H9 (cell line): Measurements from ENCODE around the gene MS4A15. TPM values are rescaled to one million over a fixed set of nuclear protein-coding genes. Genes with fewer than 3 reads are reported as not detected.

Experiments used
- DNase-seq: peaks from one replicate; pipeline ENCODE4 v3.0.0-alpha.2; 2017
- H2AFZ ChIP-seq: one replicate; pipeline ENCODE4 v1.6.1; 2013; ENCODE audit warnings: mild to moderate bottlenecking, low read length, control low read depth, moderate library complexity
- H2AK5ac ChIP-seq: 2 replicates; pipeline ENCODE4 v1.6.1; 2013; ENCODE audit warnings: low read length, control low read depth, mixed read lengths; ENCODE audit not compliant: insufficient read length
- H2BK120ac ChIP-seq: one replicate; pipeline ENCODE4 v1.6.1; 2013; ENCODE audit warnings: low read depth, mild to moderate bottlenecking, low read length, control low read depth, inconsistent platforms; ENCODE audit not compliant: poor library complexity, severe bottlenecking
- H2BK12ac ChIP-seq: 2 replicates; pipeline ENCODE4 v1.6.1; 2013; ENCODE audit warnings: low read length, control low read depth, mixed read lengths, low read depth; ENCODE audit not compliant: insufficient read length
- H2BK15ac ChIP-seq: 2 replicates; pipeline ENCODE4 v1.6.1; 2013; ENCODE audit warnings: low read depth, low read length, control low read depth
- H2BK20ac ChIP-seq: one replicate; pipeline ENCODE4 v1.6.1; 2013; ENCODE audit warnings: low read depth, mild to moderate bottlenecking, low read length, control low read depth, inconsistent platforms; ENCODE audit not compliant: poor library complexity, severe bottlenecking
- H2BK5ac ChIP-seq: 2 replicates; pipeline ENCODE4 v1.6.1; 2013; ENCODE audit warnings: low read length, control low read depth, mixed read lengths; ENCODE audit not compliant: insufficient read length
- H3K14ac ChIP-seq: 2 replicates; pipeline ENCODE4 v1.6.1; 2013; ENCODE audit warnings: low read length, control low read depth; ENCODE audit not compliant: insufficient read depth
- H3K18ac ChIP-seq: 2 replicates; pipeline ENCODE4 v1.6.1; 2013; ENCODE audit warnings: low read depth, mild to moderate bottlenecking, mixed read lengths, low read length, control low read depth; ENCODE audit not compliant: insufficient read length
- H3K23ac ChIP-seq: 2 replicates; pipeline ENCODE4 v1.6.1; 2013; ENCODE audit warnings: low read length, control low read depth, mixed read lengths, low read depth; ENCODE audit not compliant: insufficient read length
- H3K23me2 ChIP-seq: 2 replicates; pipeline ENCODE4 v1.6.1; 2013; ENCODE audit warnings: low read depth, mild to moderate bottlenecking, mixed read lengths, low read length, control low read depth; ENCODE audit not compliant: insufficient read length, poor library complexity, severe bottlenecking
- H3K27ac ChIP-seq: 2 replicates; pipeline ENCODE4 v1.5.1; 2013; ENCODE audit warnings: low read length, control low read depth, mixed read lengths, low read depth; ENCODE audit not compliant: insufficient read length
- H3K27me3 ChIP-seq: 2 replicates; pipeline ENCODE4 v1.6.1; 2013; ENCODE audit warnings: low read length, control low read depth, inconsistent platforms; ENCODE audit not compliant: insufficient read depth
- H3K4ac ChIP-seq: 2 replicates; pipeline ENCODE4 v1.6.1; 2013; ENCODE audit warnings: low read depth, mild to moderate bottlenecking, control low read depth, inconsistent platforms, low read length, moderate library complexity
- H3K4me1 ChIP-seq: 2 replicates; pipeline ENCODE4 v1.6.1; 2013; ENCODE audit warnings: low read length, control low read depth, inconsistent platforms; ENCODE audit not compliant: insufficient read depth
- H3K4me2 ChIP-seq: 2 replicates; pipeline ENCODE4 v1.6.1; 2013; ENCODE audit warnings: low read length, control low read depth, mixed read lengths; ENCODE audit not compliant: insufficient read length, insufficient read depth
- H3K56ac ChIP-seq: 2 replicates; pipeline ENCODE4 v1.6.1; 2013; ENCODE audit warnings: low read depth, mild to moderate bottlenecking, mixed read lengths, low read length, control low read depth; ENCODE audit not compliant: insufficient read length
- H3K79me1 ChIP-seq: 2 replicates; pipeline ENCODE4 v1.6.1; 2013; ENCODE audit warnings: low read depth, mild to moderate bottlenecking, moderate library complexity, low read length, control low read depth, inconsistent platforms; ENCODE audit not compliant: insufficient read depth, poor library complexity, severe bottlenecking
- H3K79me2 ChIP-seq: 2 replicates; pipeline ENCODE4 v1.6.1; 2013; ENCODE audit warnings: low read length, control low read depth, inconsistent platforms; ENCODE audit not compliant: insufficient read depth
- H3K9ac ChIP-seq: 2 replicates; pipeline ENCODE4 v1.6.1; 2013; ENCODE audit warnings: low read length, control low read depth, mixed read lengths; ENCODE audit not compliant: insufficient read length; ENCODE audit errors: extremely low read depth
- H3K9me3 ChIP-seq: one replicate; pipeline ENCODE4 v1.6.1; 2013; ENCODE audit warnings: low read depth, low read length, inconsistent platforms; ENCODE audit not compliant: control insufficient read depth
- H3T11ph ChIP-seq: one replicate; pipeline ENCODE4 v1.6.1; 2013; ENCODE audit warnings: mild to moderate bottlenecking, low read length, control low read depth, inconsistent platforms
- H4K20me1 ChIP-seq: one replicate; pipeline ENCODE4 v1.6.1; 2013; ENCODE audit not compliant: control insufficient read depth, insufficient read length, insufficient read depth
- H4K5ac ChIP-seq: 2 replicates; pipeline ENCODE4 v1.6.1; 2013; ENCODE audit warnings: low read depth, mild to moderate bottlenecking, mixed read lengths, low read length, control low read depth; ENCODE audit not compliant: insufficient read length
- H4K8ac ChIP-seq: replicated peaks from 2 replicates; pipeline ENCODE4 v1.6.1; 2013; ENCODE audit warnings: low read length, control low read depth, mixed read lengths, low read depth; ENCODE audit not compliant: insufficient read length
- H4K91ac ChIP-seq: 2 replicates; pipeline ENCODE4 v1.6.1; 2013; ENCODE audit warnings: low read depth, mild to moderate bottlenecking, moderate library complexity, mixed read lengths, low read length, control low read depth; ENCODE audit not compliant: insufficient read length
- H3K27ac Mint-ChIP-seq, 3 experiments: 2 replicates in 2 of 3; 3 replicates in 1 of 3; pipeline ENCODE4 v1.8.0; 2020 to 2021; ENCODE audit warnings: mixed read lengths in 3 of 3, mild to moderate bottlenecking in 1 of 3, moderate library complexity in 1 of 3
- H3K27me3 Mint-ChIP-seq: 2 replicates; pipeline ENCODE4 v1.8.0; 2021; ENCODE audit warnings: low read depth, mild to moderate bottlenecking, moderate library complexity, mixed read lengths
- H3K36me3 Mint-ChIP-seq, 3 experiments: 2 replicates in 2 of 3; 3 replicates in 1 of 3; pipeline ENCODE4 v1.8.0; 2020 to 2021; ENCODE audit warnings: low read depth in 3 of 3, mixed read lengths in 3 of 3; ENCODE audit not compliant: insufficient read depth in 1 of 3
- H3K4me1 Mint-ChIP-seq, 2 experiments: 2 replicates each; pipeline ENCODE4 v1.8.0; 2020; ENCODE audit warnings: mixed read lengths in 2 of 2
- H3K4me3 Mint-ChIP-seq, 2 experiments: 2 replicates in 1 of 2; 3 replicates in 1 of 2; pipeline ENCODE4 v1.8.0; 2020 to 2021; ENCODE audit warnings: mild to moderate bottlenecking in 2 of 2, mixed read lengths in 2 of 2, moderate library complexity in 1 of 2
- H3K9me3 Mint-ChIP-seq, 2 experiments: 2 replicates in 1 of 2; 3 replicates in 1 of 2; pipeline ENCODE4 v1.8.0; 2020; ENCODE audit warnings: mild to moderate bottlenecking in 2 of 2, mixed read lengths in 2 of 2, moderate library complexity in 1 of 2
- WGBS: extraction: QIAGEN DNeasy Blood & Tissue Kit; methylation state at CpG from one replicate; pipeline ENCODE4 v1.1.7; 2013; ENCODE audit warnings: missing lambda C conversion rate, low lambda C conversion rate, mixed read lengths; ENCODE audit not compliant: insufficient read length; ENCODE audit errors: extremely low coverage; 5-methylcytosine and 5-hydroxymethylcytosine counted together
- total RNA-seq: library from RNA; stranded (reverse); gene quantifications from 2 replicates; pipeline ENCODE4 v1.2.1, GENCODE V29; 2021
- TF ChIP-seq, protein P1 (sequence below): fragments of 200-600 bp; sonication (generic); conservative IDR thresholded peaks from 3 replicates; pipeline ENCODE4 v1.8.0; 2021; ENCODE audit warnings: antibody characterized with exemption, mild to moderate bottlenecking

Gene MS4A15
- total RNA-seq, 1 experiment from 2014 or later, result 0.11 TPM

- TF ChIP-seq, protein P1, sequence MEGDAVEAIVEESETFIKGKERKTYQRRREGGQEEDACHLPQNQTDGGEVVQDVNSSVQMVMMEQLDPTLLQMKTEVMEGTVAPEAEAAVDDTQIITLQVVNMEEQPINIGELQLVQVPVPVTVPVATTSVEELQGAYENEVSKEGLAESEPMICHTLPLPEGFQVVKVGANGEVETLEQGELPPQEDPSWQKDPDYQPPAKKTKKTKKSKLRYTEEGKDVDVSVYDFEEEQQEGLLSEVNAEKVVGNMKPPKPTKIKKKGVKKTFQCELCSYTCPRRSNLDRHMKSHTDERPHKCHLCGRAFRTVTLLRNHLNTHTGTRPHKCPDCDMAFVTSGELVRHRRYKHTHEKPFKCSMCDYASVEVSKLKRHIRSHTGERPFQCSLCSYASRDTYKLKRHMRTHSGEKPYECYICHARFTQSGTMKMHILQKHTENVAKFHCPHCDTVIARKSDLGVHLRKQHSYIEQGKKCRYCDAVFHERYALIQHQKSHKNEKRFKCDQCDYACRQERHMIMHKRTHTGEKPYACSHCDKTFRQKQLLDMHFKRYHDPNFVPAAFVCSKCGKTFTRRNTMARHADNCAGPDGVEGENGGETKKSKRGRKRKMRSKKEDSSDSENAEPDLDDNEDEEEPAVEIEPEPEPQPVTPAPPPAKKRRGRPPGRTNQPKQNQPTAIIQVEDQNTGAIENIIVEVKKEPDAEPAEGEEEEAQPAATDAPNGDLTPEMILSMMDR, result no peak
- DNase-seq, result no peak
- Mint-ChIP-seq H3K36me3 (peaks cover 0 to 5% (median 0%) of the 10 kb centered on the region in 3 experiments; a peak in 1 of 7 replicates), H3K4me3 (no peak overlapping the region), H3K4me1 (peaks cover 9 to 14% of the 10 kb centered on the region in 2 experiments), H3K27me3 (peaks cover 32% of the 10 kb centered on the region), H3K27ac (no peak overlapping the region), H3K9me3 (peaks cover 3% of the 10 kb centered on the region in 2 experiments; a peak in 3 of 5 replicates)
- no peaks in the 10 kb centered on the region for H4K20me1 ChIP-seq
- no peak overlapping the region for H3K27ac ChIP-seq
- H3K23ac ChIP-seq, result no peak overlapping the region
- no peaks in the 10 kb centered on the region for H3K9me3 ChIP-seq
- no peak overlapping the region for H4K91ac ChIP-seq
- H2BK5ac ChIP-seq, result no peak overlapping the region
- no peak overlapping the region for H2AFZ ChIP-seq
- H3K79me1 ChIP-seq, result no peaks in the 10 kb centered on the region
- no peak overlapping the region for H4K5ac ChIP-seq
- no peak overlapping the region for H2BK12ac ChIP-seq
- no CpG with 5 or more reads among the region's 4 CpGs for WGBS
- no peak overlapping the region for H3K56ac ChIP-seq
- H2BK120ac ChIP-seq, result no peak overlapping the region
- no peaks in the 10 kb centered on the region for H3K79me2 ChIP-seq
- no peak overlapping the region for H3K14ac ChIP-seq
- no peak overlapping the region for H2BK20ac ChIP-seq
- no peak overlapping the region for H2AK5ac ChIP-seq
- no peaks in the 10 kb centered on the region for H3K23me2 ChIP-seq
- H3K4me1 ChIP-seq, result no peaks in the 10 kb centered on the region
- no peak overlapping the region for H2BK15ac ChIP-seq
- H3K27me3 ChIP-seq, result no peaks in the 10 kb centered on the region
- no peak overlapping the region for H3K4ac ChIP-seq
- no peak overlapping the region for H3T11ph ChIP-seq
- no peak overlapping the region for H4K8ac ChIP-seq
- no peak overlapping the region for H3K18ac ChIP-seq
- H3K9ac ChIP-seq, result no peak overlapping the region
- H3K4me2 ChIP-seq, result no peak overlapping the region
These were observed 14.5 kb downstream of the MS4A15 start for GRCh38 chr11:60771146-60771545.
